HUES64 (cell line): Measurements from ENCODE around the gene INPP5J.

Experiments used
- H3K27ac ChIP-seq: 2 replicates; pipeline ENCODE4 v1.7.0; 2013; ENCODE audit warnings: low read depth, low read length, inconsistent platforms
- H3K27me3 ChIP-seq: 2 replicates; pipeline ENCODE4 v1.6.1; 2013; ENCODE audit warnings: mild to moderate bottlenecking, low read length; ENCODE audit not compliant: insufficient read depth
- H3K36me3 ChIP-seq: 2 replicates; pipeline ENCODE4 v1.6.1; 2013; ENCODE audit warnings: mild to moderate bottlenecking, low read length; ENCODE audit not compliant: insufficient read depth
- H3K4me1 ChIP-seq: 2 replicates; pipeline ENCODE4 v1.6.1; 2013; ENCODE audit warnings: mild to moderate bottlenecking, low read length, moderate library complexity; ENCODE audit not compliant: insufficient read depth
- H3K4me3 ChIP-seq: 2 replicates; pipeline ENCODE4 v1.5.1; 2013; ENCODE audit warnings: mild to moderate bottlenecking, low read length, moderate library complexity
- H3K9ac ChIP-seq: 2 replicates; pipeline ENCODE4 v1.6.1; 2013; ENCODE audit warnings: mild to moderate bottlenecking, low read depth, low read length
- H3K9me3 ChIP-seq: 2 replicates; pipeline ENCODE4 v1.6.1; 2013; ENCODE audit warnings: low read depth, low read length; ENCODE audit not compliant: insufficient read depth
- WGBS: fragments of 150-250, 120-280 bp; methylation state at CpG from one replicate; pipeline ENCODE4 v1.1.7; 2013; ENCODE audit warnings: missing lambda C conversion rate; 5-methylcytosine and 5-hydroxymethylcytosine counted together

INPP5J gene

DNA sequence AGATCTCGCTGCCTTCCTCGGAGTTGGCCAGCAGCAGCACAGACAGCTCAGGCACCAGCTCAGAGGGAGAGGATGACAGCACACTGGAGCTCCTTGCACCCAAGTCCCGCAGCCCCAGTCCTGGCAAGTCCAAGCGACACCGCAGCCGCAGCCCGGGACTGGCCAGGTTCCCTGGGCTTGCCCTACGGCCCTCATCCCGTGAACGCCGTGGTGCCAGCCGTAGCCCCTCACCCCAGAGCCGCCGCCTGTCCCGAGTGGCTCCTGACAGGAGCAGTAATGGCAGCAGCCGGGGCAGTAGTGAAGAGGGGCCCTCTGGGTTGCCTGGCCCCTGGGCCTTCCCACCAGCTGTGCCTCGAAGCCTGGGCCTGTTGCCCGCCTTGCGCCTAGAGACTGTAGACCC is 11.1 kb downstream of the INPP5J start:
- WGBS: 95% methylated on average over 19 of the region's 19 CpGs
- Histone ChIP-seq H3K4me3 (no peak overlapping the region), H3K9me3 (no peaks in the 10 kb centered on the region), H3K27me3 (no peaks in the 10 kb centered on the region), H3K36me3 (peaks cover 44% of the 10 kb centered on the region), H3K4me1 (no peaks in the 10 kb centered on the region), H3K27ac (no peak overlapping the region), H3K9ac (no peak overlapping the region)

DNA sequence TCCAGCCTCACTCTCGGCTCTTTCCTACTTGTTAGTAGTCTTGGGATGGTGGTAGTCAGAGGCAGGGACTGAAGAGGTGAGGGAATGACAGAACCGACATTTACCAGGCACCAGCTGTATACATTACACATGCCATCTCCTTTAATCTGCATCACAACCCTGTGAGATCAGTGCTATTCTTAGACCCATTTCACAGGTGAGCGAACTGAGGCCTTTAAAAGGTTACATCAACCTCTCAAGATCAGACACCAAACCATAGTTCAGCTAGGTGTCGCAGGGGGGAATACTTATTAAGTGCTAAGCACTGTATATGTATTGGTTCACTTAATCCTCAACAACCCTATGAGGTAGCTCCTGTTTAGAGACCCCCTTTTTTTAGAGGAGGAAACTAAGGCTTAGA is 11.9 kb downstream of the INPP5J start:
- 87% methylated on average over 3 of the region's 4 CpGs for WGBS
- no peak overlapping the region for H3K9ac ChIP-seq
- peaks cover 44% of the 10 kb centered on the region for H3K36me3 ChIP-seq
- H3K27me3 ChIP-seq: no peaks in the 10 kb centered on the region
- H3K9me3 ChIP-seq: no peaks in the 10 kb centered on the region
- H3K4me1 ChIP-seq: no peaks in the 10 kb centered on the region
- H3K4me3 ChIP-seq: no peak overlapping the region
- no peak overlapping the region for H3K27ac ChIP-seq

DNA sequence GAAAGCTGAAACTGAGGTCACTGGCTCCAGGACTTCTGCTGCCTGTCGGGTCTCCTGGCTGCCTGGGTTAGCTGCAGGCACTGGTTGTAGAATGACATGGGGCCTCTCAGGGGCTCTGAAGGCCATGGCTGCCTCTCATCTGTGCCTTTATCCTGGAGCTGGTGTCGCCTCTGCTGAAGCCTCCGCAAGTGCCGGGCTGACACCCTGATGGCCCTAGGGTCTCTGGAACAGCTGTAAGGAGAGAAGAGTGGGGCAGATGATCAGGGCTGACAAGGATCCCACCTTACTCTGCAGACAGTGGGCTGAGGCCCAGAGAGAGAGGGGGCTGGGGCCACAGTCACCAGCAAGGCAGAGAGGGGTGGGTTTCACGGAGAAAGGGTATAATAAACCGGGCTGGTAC is 12.9 kb downstream of the INPP5J start:
- Histone ChIP-seq H3K27me3 (no peaks in the 10 kb centered on the region), H3K9ac (no peak overlapping the region), H3K4me1 (peaks cover 3% of the 10 kb centered on the region), H3K9me3 (no peaks in the 10 kb centered on the region), H3K36me3 (peaks cover 44% of the 10 kb centered on the region), H3K4me3 (no peak overlapping the region), H3K27ac (no peak overlapping the region)
- 95% methylated on average over 6 of the region's 6 CpGs for WGBS

DNA sequence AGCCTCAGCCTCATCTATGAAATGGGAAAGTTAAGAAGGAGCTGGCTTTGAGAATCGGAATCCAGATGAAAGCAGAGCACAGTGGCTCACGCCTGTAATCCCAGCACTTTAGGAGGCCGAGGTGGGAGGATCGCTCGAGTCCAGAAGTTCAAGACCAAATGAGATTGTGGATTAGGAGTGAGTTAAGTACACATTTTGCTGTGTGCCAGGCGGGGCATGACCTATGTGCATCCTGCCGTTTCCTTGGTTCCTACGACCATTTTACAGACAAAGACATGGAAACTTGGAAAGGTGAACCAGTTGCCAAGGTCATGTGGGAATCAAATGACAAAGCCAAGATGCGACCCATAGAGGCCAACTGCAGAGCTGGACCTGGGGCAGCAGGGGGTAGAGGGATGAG is 13.4 kb downstream of the INPP5J start:
- 93% methylated on average over 9 of the region's 9 CpGs for WGBS
- Histone ChIP-seq H3K27ac (no peak overlapping the region), H3K36me3 (peaks cover 44% of the 10 kb centered on the region)

DNA sequence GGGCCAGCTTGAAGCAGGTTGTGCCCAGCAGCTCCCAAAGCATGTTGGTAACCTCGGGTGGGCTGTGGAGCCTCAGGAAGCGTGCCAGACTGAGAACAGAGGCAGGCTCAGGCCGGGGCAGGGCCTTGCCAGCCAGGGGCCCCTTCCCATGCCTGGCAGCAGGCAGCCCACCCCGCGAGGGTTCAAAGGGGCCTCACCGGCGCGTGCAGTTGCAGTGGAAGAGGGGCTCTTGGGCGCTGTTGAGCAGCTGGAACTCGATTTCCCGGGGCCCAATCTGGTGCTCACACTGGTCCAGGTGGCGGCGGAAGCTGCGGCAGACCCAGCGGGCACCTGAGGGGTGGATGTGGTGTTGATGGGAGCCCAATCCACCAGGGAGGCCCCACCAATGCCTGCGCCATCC is 13.9 kb downstream of the INPP5J start:
- no peak overlapping the region for H3K27ac ChIP-seq

More for the DNA sequence above, 13.4 kb downstream of the INPP5J start:
- Histone ChIP-seq H3K9ac (no peak overlapping the region), H3K27me3 (no peaks in the 10 kb centered on the region), H3K4me1 (peaks cover 7% of the 10 kb centered on the region), H3K9me3 (no peaks in the 10 kb centered on the region), H3K4me3 (no peak overlapping the region)

DNA sequence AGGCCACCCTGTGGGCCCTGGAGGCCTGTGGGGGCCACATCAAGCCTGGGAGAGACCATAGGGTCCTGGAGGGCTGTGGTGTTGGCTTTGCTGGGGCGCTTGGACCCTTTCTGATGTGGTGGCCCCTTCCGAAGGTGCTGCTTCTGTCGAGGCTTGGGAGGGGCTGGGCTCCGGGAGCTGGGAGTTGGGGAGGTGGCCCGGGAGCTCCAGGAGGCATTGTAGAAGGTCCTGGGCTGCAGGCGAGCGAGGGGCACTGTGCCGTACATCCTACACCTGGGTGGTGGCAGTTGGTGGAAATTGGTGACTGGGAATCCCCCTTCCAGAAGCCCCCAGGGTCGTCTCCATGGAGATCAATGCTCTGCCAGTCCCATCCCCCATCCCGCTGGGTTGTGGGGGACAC is 15.0 kb downstream of the INPP5J start:
- Histone ChIP-seq H3K36me3 (peaks cover 44% of the 10 kb centered on the region), H3K4me3 (no peak overlapping the region), H3K4me1 (peaks cover 8% of the 10 kb centered on the region), H3K9ac (no peak overlapping the region), H3K27me3 (no peaks in the 10 kb centered on the region), H3K27ac (no peak overlapping the region), H3K9me3 (no peaks in the 10 kb centered on the region)
- 82% methylated on average over 10 of the region's 10 CpGs for WGBS

More for the DNA sequence above, 13.9 kb downstream of the INPP5J start:
- H3K27me3 ChIP-seq: no peaks in the 10 kb centered on the region
- H3K4me1 ChIP-seq: peaks cover 8% of the 10 kb centered on the region
- H3K9ac ChIP-seq: no peak overlapping the region
- H3K4me3 ChIP-seq: no peak overlapping the region
- WGBS: 95% methylated on average over 16 of the region's 16 CpGs
- peaks cover 44% of the 10 kb centered on the region for H3K36me3 ChIP-seq
- no peaks in the 10 kb centered on the region for H3K9me3 ChIP-seq

DNA sequence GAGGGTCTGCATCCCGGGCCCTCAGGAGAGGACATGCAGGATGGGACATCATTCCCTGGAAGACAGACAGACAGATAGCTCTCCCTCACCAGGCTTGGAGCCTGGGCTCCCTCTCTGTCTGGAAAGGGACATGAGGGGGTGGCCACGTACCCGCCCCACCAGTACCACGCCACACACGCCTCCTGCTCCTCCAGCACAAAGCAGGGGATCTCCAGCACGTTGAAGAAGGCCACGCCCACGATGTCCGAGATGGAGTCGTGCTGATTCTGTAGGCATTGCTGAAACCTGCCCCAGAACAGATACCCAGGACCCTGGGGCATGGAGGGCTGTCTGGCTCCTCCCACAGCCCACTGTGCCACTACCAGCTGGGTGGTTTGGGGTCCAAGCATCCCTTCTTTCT is 15.4 kb downstream of the INPP5J start:
- H3K4me1 ChIP-seq: peaks cover 8% of the 10 kb centered on the region
- H3K27me3 ChIP-seq: no peaks in the 10 kb centered on the region
- H3K9me3 ChIP-seq: no peaks in the 10 kb centered on the region
- peaks cover 44% of the 10 kb centered on the region for H3K36me3 ChIP-seq
- no peak overlapping the region for H3K27ac ChIP-seq
- WGBS: 86% methylated on average over 10 of the region's 10 CpGs
- no peak overlapping the region for H3K4me3 ChIP-seq
- no peak overlapping the region for H3K9ac ChIP-seq

DNA sequence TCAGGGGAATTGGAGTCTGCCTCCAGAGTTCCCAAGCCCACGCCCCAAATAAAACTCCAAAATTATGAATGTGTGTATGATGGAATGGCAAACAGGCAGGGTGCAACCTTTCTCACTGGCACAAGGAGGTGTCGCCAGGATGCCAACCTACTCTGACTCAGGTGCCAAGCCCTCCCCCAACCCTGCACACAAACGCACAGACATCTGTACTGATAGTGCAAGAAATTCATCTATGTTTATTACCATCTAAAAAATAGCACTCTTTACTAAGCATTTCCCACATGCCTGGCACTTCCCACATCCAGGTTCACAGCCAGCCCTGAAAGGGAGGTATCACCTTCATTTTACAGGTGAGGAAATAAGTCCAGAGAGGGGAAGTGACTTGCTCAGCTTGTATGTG is 16.3 kb downstream of the INPP5J start:
- peaks cover 8% of the 10 kb centered on the region for H3K4me1 ChIP-seq
- H3K4me3 ChIP-seq: peak overlapping the region; percentile 58
- H3K9ac ChIP-seq: peak overlapping the region; percentile 24; the same call in 1 of the 2 replicates
- no peaks in the 10 kb centered on the region for H3K9me3 ChIP-seq
- 91% methylated on average over 3 of the region's 3 CpGs for WGBS
- no peaks in the 10 kb centered on the region for H3K27me3 ChIP-seq
- no peak overlapping the region for H3K27ac ChIP-seq
- peaks cover 37% of the 10 kb centered on the region for H3K36me3 ChIP-seq

DNA sequence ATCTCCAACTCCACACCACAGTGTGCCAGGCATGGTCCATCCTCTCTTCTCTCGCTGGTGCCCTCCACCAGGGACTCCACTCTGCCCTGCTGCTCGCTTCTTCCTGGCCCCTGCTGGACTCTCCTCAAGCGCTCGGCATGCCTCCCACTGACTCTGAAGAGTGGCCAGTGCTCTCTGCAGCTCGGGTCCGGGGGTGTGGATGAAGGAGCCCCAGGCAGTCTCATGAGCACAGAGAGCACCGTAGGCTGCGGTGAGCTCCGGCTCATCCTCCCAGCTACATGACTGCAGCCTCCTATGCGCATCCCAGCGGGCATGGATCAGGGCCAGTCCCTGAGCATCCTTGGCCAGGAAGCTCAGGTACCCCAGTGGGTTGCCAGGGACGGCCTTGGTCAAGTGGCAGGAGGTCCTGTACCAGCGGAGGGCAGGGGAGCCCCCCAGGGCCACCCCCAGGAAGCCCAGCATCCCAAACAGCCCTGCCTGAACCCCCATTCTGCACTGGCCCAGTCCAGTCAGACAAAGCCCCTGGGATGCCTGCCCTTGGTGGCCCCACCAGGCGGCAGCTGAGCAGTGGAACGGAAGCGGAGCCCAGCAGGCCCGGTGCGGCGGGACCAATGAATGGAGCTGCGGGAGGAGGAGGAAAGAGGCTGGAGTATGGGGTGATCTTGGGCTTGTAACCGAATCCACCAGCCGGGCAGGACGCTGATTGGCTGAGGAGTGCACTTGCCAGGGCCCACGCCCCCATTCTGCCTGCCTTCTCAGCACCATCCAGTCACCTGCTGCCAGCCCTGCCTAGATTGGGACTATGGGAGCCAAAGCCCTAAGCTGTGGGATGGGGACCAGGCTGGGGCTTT is 17.3 kb downstream of the INPP5J start, which contains the start of gene PLA2G3:
Gene PLA2G3, minus strand, starts transcription at position 643 of the 851 bp plus-strand sequence. Its CDS starts 154 bp downstream, at position 489.
- Histone ChIP-seq H3K4me3 (peak within 1 kb of the TSS; percentile 58), H3K36me3 (peaks cover 27% of the 10 kb centered on the region), H3K9ac (peak within 1 kb of the TSS; percentile 58), H3K4me1 (peaks cover 8% of the 10 kb centered on the region), H3K27ac (peak within 1 kb of the TSS; percentile 44), H3K27me3 (no peaks in the 10 kb centered on the region), H3K9me3 (no peaks in the 10 kb centered on the region)
- WGBS: 28% methylated on average over 24 of the region's 24 CpGs

DNA sequence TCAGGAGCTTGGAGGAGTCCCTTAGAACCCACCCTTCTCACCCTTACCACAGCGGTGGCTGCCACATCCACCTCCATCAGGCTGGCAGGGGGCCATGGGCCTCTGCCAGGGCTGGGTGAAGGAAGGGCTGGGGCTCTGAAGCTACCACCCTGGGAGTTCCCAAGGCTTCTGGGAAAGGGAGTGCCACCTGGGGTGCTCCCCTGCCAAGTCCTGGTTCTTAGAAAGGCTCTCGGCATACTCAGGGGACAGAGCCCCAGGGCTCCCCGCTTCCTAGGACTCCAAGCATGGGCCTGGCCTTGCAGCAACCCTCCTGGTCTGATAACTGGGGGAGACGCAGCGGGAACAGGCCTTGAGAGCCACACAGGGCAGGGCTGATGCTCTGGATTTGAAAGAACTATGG is 18.0 kb downstream of the INPP5J start:
- H3K4me3 ChIP-seq: no peak overlapping the region

DNA sequence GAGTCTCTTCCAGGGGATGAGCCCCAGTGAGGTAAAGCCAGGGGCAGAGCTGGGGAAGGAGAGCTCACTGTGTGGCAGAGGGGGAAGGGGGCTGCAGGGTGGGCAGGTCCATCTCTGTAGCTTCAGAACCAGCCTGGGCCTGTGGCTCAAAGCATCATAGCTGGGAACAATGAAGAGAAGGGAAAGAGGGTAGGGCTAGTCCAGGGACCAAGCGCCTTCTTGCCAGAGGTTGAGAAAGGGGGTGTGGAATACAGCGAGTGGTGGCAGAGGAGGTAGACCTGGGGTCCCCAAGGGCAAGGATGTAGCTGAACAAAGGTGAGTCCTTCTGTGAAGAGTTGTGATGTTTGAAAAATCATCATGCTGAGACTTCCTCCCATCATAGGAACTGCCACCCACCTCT is 18.8 kb downstream of the INPP5J start:
- peaks cover 2% of the 10 kb centered on the region; the same call in 1 of the 2 replicates for H3K9me3 ChIP-seq
- peaks cover 8% of the 10 kb centered on the region for H3K4me1 ChIP-seq
- H3K27me3 ChIP-seq: no peaks in the 10 kb centered on the region
- no peak overlapping the region for H3K9ac ChIP-seq
- H3K36me3 ChIP-seq: peaks cover 13% of the 10 kb centered on the region; the same call in 1 of the 2 replicates
- 91% methylated on average over 2 of the region's 2 CpGs for WGBS
- H3K27ac ChIP-seq: no peak overlapping the region
- no peak overlapping the region for H3K4me3 ChIP-seq

More for the DNA sequence above, 18.0 kb downstream of the INPP5J start:
- no peaks in the 10 kb centered on the region for H3K9me3 ChIP-seq
- peaks cover 21% of the 10 kb centered on the region for H3K36me3 ChIP-seq
- 87% methylated on average over 5 of the region's 5 CpGs for WGBS
- H3K4me1 ChIP-seq: peaks cover 8% of the 10 kb centered on the region
- no peaks in the 10 kb centered on the region for H3K27me3 ChIP-seq
- peak overlapping the region; percentile 40; the same call in 1 of the 2 replicates for H3K9ac ChIP-seq
- peak overlapping the region; percentile 44; the same call in 1 of the 2 replicates for H3K27ac ChIP-seq
